ENCODE results near the gene KCNJ3.
A peak's percentile ranks its signal among the peaks of the same experiment; 100 is the strongest.

Gene KCNJ3, protein sequence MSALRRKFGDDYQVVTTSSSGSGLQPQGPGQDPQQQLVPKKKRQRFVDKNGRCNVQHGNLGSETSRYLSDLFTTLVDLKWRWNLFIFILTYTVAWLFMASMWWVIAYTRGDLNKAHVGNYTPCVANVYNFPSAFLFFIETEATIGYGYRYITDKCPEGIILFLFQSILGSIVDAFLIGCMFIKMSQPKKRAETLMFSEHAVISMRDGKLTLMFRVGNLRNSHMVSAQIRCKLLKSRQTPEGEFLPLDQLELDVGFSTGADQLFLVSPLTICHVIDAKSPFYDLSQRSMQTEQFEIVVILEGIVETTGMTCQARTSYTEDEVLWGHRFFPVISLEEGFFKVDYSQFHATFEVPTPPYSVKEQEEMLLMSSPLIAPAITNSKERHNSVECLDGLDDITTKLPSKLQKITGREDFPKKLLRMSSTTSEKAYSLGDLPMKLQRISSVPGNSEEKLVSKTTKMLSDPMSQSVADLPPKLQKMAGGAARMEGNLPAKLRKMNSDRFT

GRCh38 chr2:154698296-154698720 is at the start of gene KCNJ3:
KCNJ3 (plus strand) TSS chr2:154698695; CDS start chr2:154698776, 81 bp downstream.
- DNase-seq: no peak

- DNase-seq: no peak
These were observed 43.0 kb upstream of the KCNJ3 start for GRCh38 chr2:154655499-154655898.

GRCh38 chr2:154658854-154659253 is 39.6 kb upstream of the KCNJ3 start:
- DNase-seq: no peak

DNA sequence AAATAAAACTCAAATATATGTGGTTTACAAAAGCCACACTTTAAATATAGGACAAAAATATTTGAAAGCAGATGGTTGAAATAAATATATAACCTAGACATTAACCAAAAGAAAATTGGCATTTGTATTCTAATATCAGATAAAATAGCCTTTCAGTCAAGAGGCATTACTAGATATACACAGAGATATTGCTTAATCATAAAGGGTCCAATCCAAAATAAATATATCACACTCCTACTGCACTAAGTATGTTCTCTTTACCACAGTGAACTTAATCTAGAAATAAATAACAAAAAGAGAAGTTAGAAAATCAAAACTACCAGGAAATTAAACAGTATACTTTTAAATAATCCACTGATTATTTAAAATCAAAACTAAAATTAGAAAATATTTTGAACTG is 34.2 kb upstream of the KCNJ3 start:
- DNase-seq: no peak

DNA sequence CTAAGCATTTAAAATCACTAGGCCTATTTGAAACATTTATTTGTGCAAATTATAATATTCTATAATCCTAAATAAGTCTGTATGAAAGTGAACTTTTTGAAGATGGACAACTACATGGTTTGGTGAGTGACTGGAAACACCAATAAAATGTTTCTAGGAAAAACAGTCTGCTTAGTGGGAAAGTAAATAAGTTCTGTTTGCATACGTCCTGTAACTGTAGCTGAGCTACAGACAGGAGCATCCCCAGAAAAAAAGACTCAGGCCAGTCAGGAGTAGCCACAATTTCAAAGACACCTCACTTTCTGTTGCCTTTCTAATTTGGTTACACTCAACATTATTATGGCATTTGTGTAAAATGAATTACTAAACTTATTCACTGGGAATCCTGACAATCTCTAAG is 28.4 kb upstream of the KCNJ3 start:
- DNase-seq: no peak

GRCh38 chr2:154673694-154674093 is 24.8 kb upstream of the KCNJ3 start:
- no peak for DNase-seq

- DNase-seq: no peak
These were observed 21.1 kb upstream of the KCNJ3 start for GRCh38 chr2:154677401-154677800.

- no peak for DNase-seq
These were observed 16.8 kb upstream of the KCNJ3 start for GRCh38 chr2:154681741-154682140.

DNA sequence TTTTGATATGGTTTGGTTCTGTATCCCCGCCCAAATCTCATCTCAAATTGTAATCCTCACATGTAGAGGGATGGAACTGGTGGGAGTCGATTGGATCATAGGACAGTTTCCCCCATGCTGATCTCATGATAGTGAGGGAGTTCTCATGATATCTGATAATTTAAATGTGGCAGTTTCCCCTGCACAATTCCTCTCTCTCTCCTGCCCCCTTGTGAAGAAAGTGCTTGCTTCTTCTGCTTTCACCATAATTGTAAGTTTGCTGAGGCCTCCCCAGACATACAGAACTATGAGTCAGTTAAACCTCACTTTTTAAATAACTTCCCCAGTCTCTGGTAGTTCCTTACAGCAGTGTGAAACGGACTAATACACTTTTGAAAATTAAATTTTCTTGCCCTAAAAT is 12.3 kb upstream of the KCNJ3 start:
- DNase-seq: no peak

DNA sequence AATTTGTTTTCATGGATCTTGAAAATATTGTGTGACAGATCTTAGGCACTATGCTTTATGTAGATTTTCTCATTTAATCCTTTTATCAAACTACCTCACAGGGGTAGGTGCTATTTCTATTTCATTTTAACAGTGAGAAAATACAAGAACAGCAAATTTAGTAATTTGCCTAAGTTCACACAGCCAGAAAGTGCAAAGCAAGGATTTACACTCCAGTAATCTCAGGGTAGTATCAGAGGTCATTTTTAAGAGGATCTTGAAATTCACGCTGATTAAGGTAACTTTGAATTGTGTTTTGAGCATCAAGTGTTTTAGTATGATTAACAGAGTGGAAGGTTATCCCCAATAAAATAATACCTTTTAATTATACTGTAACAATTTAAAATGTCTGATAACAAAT is 10.1 kb upstream of the KCNJ3 start:
- no peak for DNase-seq

- no peak for DNase-seq
These were observed 9.3 kb upstream of the KCNJ3 start for GRCh38 chr2:154689158-154689557.

- no peak for DNase-seq
These were observed 5.6 kb upstream of the KCNJ3 start for GRCh38 chr2:154692927-154693326.

DNA sequence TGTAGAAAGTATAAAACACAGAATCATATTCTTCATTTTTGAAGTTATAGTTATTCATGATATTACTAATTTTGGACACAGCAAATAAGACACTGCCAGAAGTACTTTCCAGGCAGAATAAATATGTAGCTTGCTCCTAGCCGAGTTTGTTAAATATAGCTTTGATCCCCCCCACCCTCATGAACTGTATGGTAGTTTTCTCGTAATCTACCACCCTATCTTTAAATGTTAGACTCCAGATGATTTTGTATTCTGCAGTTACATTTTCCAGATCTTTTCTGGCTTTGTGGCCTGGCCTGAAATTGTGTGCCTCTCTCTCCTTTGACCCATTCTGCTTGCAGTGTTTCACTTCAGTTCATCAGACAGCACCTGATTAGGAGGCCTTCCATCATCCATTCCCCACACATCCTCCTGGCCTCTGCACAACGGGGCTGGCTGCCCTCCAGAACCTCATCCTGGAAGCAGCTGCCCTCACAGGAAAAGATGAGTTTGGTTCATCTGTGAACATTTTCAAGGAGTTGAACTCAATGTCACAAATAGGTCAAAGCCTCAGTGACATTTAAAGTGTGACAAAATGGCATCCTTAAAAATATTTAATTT is 4.7 kb upstream of the KCNJ3 start:
- DNase-seq: no peak

DNA sequence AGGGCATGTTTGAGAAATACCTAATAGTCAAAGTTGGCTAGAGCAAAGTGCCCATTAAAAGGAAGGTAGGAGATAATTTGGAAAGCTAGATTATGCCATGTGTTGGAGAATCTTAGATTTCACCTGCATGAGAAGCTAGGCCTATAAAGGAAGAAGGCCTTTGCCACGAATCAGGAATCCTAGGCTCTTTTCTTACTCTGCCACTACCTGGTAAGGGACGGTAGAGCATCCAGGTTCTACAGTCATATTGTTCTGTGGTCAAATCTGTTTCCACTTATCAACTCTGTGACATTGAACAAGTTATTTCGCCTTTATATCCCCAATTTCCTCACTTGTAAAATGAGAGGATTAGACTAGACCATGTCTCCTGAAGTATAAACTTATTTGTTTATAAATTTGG is 3.6 kb upstream of the KCNJ3 start:
- DNase-seq: no peak

GRCh38 chr2:154696369-154696768 is 2.1 kb upstream of the KCNJ3 start:
- DNase-seq: no peak

DNA sequence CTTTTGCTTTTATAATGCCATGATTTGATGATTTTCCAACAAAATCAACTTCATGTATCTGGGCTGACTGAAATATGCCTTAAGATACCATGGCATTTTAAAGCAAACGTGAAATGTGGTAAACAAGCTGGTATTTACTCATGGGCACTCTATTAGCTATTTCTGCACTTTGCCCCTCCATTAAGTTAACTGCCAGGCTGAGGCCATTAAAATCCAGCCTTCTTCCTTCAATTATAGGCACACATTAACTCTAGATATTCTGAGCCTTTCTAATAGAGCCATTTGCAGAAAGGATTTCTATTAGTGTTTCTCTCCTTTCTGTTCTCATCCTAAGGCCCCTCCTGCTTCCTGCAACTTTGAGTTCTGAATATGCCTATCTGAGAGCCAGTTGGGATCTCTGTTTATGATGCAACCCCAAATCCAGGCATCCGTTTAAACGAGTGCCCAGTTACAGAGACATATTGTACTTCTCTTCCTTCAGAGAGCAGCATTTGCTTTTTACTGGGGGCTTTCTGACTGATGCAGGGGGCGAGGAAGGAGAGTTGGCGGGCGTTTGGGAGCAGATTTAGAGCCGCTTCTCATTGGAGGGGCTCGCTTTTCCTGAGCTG is 1.6 kb upstream of the KCNJ3 start:
- DNase-seq: no peak

- DNase-seq: peak; percentile 88
These were observed 860 bp upstream of the KCNJ3 start for GRCh38 chr2:154697418-154698252.

GRCh38 chr2:154698721-154699574 is 453 bp downstream of the KCNJ3 start:
- DNase-seq: peak; percentile 84

DNA sequence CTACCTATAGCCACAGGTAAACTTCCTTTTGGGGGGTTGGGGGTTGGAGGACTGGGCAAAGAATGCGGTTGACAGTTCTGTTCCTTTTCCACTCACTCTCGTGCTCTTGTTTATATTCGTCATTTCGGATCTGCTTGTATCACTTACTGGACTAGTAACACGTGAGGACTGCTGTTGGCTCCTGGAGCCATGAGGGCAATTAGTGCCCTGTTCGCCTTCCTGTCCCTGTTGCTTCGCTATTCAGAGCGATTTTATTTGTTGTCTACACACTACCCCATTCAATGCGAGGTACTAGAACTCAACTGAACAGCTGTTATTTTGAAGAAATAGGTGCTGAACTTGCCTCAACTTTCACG is 1.1 kb downstream of the KCNJ3 start:
- peak; percentile 65 for DNase-seq

DNA sequence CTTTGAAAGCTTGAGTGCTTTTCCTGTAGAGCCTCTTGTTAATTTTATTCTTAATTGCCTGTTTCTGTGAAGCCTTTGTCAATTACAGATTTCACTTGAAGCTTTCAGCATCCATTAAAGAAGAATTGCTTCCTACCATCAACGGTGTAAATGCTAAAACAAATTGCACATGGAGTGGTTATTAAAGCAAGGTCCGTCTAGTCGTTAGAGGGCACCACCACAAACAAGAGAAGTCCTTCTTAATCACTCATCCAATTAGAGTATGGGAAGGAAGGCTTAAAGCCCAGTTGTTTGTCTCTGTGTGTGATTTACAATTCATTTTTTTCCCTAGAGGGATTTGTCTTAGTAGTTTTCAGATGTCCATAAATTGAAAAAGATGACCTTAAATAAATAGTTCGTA is 1.6 kb downstream of the KCNJ3 start:
- DNase-seq: peak; percentile 43

DNA sequence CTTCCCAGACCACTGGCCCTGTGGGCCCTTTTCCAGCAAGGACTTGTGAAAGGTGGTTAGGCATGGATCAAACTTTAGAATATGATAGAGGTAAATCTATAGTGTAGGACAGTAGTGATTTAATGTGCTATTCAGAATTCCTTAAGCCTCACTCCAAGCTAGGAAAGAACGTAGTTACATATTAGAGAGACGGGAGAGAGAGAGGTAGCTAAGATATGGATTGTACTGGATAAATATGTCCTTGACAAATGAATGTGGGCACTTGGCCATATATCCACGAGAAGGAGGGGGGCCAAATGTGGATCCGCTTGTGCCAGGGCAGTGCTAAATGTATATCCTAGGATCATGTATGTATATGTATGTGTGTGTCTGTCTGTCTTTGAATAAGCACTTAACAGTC is 6.5 kb downstream of the KCNJ3 start:
- DNase-seq: no peak

GRCh38 chr2:154706660-154707059 is 8.2 kb downstream of the KCNJ3 start:
- no peak for DNase-seq

All from retina (tissue), 1 donor.